Measurements from ENCODE around the gene MYOF.
A peak's percentile ranks its signal among the peaks of the same experiment; 100 is the strongest.
"Not testable (repeated sequence)": the region's sequence is repeated elsewhere in the genome, so short reads cannot be mapped to it uniquely, and the experiment has no call there.

Gene MYOF

DNA sequence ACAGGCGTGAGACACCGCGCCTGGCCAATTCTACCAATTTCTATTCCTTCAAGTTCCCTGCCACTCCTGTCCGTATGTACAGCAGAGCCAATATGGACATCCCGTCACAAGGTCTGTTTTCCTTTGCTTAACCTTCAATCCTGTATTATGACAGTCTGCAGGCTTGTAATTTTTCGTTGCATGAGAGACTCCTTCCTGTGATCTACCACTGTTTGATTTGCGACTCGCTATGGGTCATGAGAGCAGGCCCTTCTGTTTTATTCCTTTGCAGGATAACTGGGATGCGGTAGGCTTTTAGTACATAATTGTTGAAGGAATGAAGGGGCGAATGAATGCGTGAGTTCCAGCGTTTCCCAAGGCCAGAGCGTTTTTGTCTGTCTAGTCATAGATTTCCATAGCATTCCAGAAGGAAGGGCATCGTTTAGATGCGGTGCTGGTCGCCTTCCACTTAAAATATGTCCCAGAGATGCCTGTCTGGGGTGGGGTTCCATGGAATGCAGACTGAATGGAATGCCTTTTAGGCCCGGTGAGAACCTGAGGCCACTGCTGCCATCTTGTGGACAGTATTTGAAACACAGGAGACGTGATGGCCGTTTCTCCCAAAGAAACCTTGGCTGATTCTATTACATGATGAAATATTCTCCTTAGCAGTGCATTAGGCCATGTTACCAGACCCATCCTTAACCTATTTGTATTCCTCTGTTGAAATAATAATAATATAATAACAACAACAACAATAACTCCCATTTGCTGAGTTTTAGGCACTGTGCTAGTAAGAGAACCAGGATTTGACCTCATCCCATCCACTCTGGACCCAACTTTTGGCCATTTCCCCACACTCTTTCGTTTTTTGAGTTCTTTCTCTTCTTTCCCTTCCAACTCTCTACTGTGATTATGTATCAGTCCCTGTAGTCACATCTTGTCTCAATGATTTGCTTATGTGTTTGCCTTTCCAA, 193.2 kb downstream of the MYOF start:
- DNase-seq: peak; percentile 13 to 67 (median 66)

DNA sequence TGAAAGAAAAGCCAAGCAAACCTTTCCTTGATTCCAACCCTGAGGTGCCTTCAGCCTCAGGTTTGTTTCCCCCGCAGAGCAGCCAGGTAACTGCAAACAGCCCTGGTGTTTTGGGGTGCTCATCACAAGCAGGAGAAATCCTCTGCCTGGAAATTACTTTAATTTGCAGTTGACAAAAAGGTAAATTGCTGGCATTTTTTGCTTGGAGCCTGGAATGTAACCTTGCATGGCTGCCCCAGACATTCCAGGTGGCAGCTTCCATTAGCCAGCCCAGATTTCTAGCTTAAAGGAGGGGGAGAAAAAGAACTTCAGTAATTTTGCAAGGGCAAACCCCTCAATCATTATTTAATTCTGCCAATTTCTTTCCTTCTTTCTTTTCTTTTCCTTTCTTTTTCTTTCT, 194.4 kb downstream of the MYOF start:
- no peak for DNase-seq

DNA sequence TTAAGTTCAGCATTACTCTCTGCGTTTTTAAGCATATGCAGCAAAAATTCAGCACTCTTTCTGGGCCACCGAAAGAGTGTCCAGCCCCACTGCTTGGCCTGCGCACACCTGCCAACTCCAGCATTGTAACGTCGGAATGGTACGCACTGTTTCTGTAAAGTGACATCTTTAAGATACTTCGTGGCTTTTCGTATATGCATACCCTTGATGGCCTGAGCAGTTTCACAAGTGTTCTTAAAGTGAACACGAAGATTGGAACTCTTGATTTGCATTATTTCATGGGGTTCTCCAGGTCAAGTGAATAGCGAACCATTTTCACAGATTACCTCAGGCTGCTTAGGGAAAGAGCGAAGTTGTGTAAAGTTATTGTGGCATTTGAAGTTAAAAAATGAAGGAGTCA, 197.9 kb downstream of the MYOF start:
- not testable (repeated sequence) for DNase-seq

DNA sequence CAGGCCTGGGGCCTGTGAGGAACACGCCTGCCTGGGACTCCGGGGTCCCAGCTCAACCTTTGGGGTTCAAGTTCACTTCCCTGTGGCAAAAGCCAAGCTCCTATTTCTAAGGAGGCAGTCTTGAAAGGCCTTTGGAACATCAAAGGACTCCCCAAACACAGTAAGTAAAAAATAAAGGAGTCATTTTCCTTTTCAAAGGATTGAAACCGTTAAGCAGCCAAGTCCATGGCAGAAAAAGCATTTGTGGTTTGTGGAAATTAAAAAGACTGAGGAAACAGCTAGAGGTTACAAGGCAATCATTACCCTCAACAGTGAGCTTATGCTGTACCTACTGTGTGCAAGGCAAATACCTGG, 200.8 kb downstream of the MYOF start:
- DNase-seq: peak in 1 of 3 experiments; percentile 20

DNA sequence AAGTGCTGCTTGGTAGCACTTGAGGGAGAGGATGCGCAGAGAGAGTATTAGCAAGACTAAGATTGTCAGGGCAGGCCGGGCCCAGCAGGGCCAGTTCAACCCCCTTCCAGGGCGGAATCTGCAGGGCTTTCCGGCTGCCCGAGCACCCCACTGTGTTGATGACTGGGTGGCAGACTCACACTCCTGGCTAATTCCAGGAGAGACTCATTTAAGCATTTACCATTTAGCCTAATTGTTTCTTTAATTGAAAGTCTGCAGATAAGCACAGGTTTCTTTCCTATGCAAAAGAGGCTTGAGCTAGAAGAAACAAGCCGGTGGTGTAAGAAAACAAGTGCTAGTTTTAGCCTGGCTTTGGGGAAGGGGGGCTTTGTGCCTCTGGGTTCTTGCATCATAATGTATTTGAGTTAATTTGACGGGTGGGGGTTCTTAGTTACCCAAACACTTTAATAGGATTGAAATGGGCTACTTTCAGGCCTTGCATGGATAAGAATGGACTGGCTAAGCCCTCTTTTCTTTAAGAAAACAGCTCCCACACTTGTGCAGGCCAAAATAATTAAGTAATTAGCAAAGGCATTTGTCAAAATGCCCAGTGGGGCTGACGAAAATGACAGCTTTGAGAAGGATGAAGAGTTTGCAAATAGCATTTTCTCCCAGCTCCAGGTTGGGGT, 201.3 kb downstream of the MYOF start:
- peak in 2 of 3 experiments; percentile 46 to 68 for DNase-seq

DNA sequence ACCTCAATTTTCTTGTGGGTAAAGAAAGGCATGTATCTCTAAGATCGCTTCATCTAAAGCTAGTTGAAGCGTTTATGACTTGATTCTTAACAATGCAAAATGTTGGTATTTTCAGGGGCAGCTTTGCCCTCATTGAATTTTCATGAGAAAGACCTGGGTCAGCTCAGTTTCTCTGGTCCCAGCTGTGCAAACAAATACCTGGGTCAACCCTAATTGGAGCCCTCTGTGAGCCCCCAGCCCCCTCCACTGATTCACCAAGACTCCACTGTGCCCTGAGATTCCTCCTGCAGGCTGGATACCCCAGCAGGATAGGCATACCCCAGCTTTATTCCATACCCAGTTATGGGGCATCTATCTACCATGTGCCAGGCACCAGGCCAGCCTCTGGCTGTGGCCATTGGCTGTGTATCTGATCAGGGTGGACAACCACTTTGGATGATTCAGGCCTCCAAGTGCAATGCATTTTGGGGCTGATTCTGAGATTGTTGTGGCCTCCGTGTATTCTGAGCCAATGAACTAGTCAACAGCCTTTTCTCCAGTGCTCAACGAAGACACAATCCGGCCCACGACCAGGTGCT, 201.9 kb downstream of the MYOF start:
- DNase-seq: peak in 1 of 3 experiments; percentile 23

DNA sequence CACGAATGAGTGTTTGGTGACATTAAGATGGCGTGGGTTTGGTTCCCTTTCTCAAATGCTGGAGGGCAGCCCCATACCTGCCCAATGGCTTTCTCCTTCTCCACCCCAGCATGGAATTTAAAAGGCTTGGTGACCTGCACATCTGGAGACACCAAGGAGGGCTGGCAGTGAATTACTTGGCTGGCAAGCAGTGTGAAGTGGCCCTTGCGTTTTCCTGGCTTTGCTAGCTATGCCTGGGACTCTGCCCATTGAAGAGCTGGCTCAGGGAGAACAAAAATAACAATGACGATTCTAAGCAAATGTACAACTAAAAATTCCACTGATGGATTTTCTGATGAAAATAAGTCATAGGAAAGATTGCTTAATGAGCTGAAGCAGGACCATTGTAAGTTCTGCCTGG, 204.8 kb downstream of the MYOF start:
- DNase-seq: no peak

DNA sequence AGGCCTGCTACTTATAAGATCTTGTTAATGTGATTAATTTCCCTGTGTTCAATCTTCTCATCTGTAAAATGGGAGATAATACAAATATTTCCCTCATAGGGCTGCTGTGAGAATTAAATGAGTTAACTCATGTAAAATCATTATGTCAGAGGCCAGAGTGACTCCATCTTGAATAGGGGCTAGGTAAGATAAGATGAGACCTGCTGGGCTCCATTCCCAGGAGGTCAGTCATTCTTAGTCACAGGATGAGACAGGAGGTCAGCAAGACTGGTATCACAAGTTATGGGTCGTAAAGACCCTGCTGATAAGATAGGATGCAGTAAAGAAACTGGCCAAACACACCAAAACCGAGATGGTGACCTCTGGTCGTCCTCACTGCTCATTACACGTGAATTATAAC, 207.7 kb downstream of the MYOF start:
- DNase-seq: no peak

DNA sequence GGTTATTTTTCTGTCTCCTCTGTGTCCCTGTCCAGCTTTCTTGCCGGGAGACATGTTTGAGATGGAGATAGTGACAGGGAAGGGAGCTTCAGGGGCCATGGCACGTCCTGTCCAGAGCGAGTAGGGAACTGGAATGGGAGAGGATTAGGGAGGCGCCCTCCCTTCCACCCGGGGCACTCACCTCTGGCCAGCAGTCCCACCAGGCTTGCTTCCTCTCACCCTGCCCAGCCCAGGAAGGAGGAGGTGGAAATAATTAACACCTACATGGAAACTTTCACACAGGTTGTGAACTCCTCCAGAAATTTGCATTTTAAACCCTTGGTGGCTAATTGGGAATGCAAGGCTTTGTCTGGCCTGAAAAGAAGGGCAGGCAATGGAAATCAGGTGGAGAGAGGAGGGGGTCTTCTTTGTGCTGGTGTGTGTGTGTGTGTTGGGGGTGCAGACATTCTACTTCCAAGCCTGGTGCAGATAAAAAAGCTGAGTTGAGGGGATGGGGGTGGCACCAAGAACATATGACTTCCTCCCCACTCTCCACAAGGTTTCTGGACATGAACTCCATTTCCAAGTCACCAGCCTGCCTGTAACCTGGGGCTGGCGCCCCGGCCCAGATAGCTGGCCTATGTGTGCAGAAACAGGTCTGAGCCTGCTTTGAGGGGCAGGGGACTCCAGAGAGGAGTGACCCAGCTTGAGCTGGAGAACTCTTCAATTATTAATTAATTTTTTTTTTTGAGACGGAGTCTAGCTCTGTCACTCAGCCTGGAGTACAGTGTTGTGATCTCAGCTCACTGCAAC, 209.1 kb downstream of the MYOF start:
- no peak for DNase-seq

DNA sequence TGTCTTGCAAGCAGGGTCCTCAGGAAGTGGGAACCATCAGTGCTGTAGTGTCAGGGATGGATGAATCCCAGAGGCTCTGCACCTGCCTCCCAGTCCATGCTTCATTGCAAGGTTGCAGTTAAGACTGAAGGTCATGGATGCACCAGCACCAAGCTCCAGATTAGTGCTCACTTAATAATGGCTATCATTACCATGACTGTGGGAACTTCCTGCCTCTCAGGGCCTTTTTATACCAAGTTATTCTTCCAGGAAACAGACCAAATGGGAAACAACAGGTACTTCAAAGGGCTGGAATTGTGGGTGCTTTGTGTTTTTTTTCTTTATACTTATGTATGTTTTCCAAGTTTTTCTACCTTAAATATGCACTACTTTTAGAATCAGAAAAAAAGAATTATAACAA, 210.8 kb downstream of the MYOF start:
- no peak for DNase-seq

DNA sequence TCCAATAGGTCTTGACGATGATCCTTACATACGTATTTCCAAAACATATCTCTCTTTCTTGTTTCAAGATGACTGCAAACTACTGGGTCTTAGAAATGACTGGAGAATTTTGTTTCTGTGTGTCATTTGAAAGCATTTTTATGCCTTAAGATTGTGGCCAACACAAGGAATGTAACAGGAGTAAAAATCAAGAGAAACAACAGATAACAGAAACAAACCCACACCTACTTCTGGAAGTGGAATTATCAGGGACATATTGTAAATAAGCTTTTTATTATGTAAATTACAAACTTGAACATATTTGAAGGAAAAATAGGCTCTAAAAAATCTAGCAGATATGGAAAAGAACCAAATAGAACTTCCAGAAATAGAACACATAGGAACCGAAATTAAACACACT, 212.9 kb downstream of the MYOF start:
- DNase-seq: no peak

DNA sequence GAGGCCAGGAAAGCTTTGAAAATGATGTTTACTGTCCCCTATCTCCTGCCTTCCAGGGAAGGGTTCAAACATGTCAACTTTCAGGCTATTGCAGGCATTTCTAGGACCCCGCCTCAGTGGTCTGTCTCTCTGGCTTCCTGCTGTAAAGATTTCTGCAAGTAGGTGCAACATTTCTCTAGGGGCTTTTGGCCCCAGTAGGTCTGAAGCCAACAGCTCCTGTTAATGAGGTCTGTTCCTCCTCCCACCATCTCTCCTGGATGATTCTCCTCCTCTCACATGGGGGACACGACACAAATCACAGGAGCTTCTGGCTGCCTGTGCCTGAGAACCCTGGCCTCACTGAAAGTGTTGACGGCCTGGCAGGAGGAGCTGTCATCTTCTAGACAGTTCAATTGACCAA, 214.1 kb downstream of the MYOF start:
- DNase-seq: no peak

DNA sequence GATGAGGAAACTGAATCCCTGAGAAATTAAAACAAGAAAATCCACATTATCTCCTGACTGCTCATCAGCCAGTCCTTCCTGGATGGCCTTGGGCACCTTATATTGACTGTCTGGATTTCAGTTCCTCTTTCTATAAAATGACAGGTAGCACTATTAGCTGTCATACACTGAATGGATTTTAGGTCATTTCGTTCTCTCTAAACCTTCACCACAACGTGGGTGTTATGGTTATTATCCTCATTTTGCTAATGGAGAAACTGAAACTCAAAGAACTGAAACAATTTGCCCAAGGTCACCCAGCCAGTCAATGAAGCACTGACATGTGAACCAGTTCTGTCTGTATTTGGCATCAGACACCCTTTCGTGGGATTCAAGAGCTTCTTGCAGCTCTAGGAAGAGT, 214.6 kb downstream of the MYOF start:
- no peak for DNase-seq

DNA sequence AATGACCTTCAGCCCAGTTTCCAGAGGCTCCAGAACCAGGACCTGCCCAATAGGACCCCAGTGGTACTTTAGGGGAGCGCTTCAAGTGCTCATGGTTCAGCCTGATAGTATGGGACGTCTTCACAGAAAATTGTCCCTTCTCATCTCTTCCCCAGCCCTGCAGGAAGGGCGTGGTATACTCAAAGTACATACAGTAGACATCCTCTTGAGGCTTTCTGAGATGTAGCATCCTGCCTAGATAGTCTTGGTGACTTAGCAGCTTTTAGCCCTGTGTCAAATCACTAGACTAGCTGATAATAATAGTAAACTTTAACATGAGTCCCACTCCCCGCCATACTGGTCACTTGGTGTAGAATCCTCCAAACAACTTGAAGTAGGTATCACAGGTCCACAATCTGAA, 215.3 kb downstream of the MYOF start:
- DNase-seq: no peak

DNA sequence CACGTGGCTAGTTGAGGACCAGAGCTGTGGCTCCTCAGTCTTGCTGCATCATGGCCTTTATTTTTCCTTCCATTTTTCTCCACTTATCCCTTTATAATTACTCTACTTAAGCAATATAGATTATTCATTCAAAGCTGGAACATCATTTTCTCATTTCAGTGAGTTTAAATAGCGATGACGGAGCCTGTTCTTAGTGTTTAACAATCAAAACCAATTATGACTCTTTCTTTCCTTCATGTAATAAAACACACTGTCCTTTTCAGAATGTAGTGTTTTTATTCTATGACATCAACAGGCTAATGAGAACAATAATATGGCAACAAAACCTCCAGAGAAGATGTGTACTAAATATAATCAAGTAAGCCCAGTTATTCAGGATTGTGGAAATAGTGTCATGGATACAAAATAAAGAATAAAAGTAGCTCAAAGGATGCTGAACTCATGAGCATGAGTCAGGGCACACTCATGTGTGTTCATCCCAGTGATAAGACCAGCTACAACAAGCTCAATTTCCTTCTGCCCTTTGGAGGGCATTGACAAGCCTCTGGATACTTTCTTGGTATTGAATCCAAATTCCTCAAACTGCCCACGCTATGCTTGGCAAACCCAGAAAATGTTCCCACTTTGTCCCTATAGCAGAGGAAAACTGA, 220.0 kb downstream of the MYOF start:
- no peak for DNase-seq

DNA sequence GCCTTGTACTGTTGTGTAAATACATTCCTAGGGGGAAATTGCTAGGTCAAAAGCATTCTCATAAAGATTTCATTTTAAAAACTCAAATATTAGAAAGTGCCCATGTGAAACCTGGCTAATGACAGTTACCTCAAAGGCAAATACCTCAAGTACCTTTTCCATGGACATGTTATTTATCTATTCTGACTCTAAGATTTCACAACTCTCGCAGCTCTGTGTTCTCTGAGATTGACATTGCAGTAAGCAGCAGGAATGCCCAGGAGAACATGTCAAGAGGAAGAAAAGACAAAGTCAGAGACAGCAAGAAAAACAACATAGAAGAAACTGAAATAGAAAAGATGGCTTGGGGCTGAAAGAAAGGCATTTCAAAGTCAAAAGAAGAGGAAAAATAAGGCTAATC, 221.0 kb downstream of the MYOF start:
- no peak for DNase-seq

DNA sequence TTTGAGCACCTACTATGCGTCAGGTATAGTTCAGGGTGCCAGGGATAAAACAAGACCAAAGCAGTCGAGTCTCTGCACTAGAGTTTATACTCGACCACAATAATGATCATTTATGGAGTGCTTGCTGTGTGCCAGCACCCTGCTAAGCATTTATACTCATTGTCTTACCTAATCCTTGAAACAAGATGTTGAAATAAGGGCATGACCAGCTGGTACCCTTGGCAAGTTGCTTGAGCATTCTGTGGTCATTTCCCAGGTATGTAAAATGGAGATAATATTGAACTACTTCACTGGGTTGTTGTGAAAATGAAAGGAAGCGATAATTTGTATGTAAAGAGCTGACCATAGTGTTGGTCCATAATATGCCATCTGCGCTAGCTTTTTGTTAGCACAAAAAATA, 223.0 kb downstream of the MYOF start:
- DNase-seq: no peak

Data from NCI-H1417 (cell line).